Measurements from ENCODE around the gene ARHGAP19.
A peak's percentile ranks its signal among the peaks of the same experiment; 100 is the strongest.

The ARHGAP19 gene

GRCh38 chr10:97292097-97292861 lies at the start of gene ARHGAP19:
TSS of gene ARHGAP19 (minus strand) at chr10:97292637. CDS start at chr10:97292627, 10 bp downstream.
- DNase-seq (ENCODE audit: low read depth) = peak; percentile 98
- H3K4me3 ChIP-seq (ENCODE audit: low read depth, low read length) = peak within 1 kb of the TSS; percentile 73
- TF ChIP-seq CTCF (IDR thresholded peaks at IDR 0.05; ENCODE audit: insufficient read depth, low read depth, low read length, missing control alignments) = no peak

- DNase-seq (ENCODE audit: low read depth) = no peak
- TF ChIP-seq CTCF (IDR thresholded peaks at IDR 0.05; ENCODE audit: insufficient read depth, low read depth, low read length, missing control alignments) = no peak
- H3K4me3 ChIP-seq (ENCODE audit: low read depth, low read length) = no peak overlapping the region
These were observed 49.0 kb upstream of the ARHGAP19 start for GRCh38 chr10:97341416-97341815.

GRCh38 chr10:97338041-97338440 lies 45.6 kb upstream of the ARHGAP19 start:
- TF ChIP-seq CTCF (IDR thresholded peaks at IDR 0.05; ENCODE audit: insufficient read depth, low read depth, low read length, missing control alignments) = no peak
- no peak overlapping the region for H3K4me3 ChIP-seq (ENCODE audit: low read depth, low read length)
- DNase-seq (ENCODE audit: low read depth) = no peak

GRCh38 chr10:97336942-97337831 lies 44.8 kb upstream of the ARHGAP19 start:
- DNase-seq (ENCODE audit: low read depth) = no peak
- no peak overlapping the region for H3K4me3 ChIP-seq (ENCODE audit: low read depth, low read length)
- no peak for TF ChIP-seq CTCF (IDR thresholded peaks at IDR 0.05; ENCODE audit: insufficient read depth, low read depth, low read length, missing control alignments)

- TF ChIP-seq CTCF (IDR thresholded peaks at IDR 0.05; ENCODE audit: insufficient read depth, low read depth, low read length, missing control alignments) = no peak
- no peak overlapping the region for H3K4me3 ChIP-seq (ENCODE audit: low read depth, low read length)
- no peak for DNase-seq (ENCODE audit: low read depth)
These were observed 44.0 kb upstream of the ARHGAP19 start for GRCh38 chr10:97336446-97336845.

GRCh38 chr10:97336006-97336405 lies 43.6 kb upstream of the ARHGAP19 start:
- no peak for TF ChIP-seq CTCF (IDR thresholded peaks at IDR 0.05; ENCODE audit: insufficient read depth, low read depth, low read length, missing control alignments)
- no peak for DNase-seq (ENCODE audit: low read depth)
- H3K4me3 ChIP-seq (ENCODE audit: low read depth, low read length) = no peak overlapping the region

All from GM12865 (cell line).